DND-41 (cell line): ENCODE results near the gene SYNM.
"Not testable (repeated sequence)": the region's sequence is repeated elsewhere in the genome, so short reads cannot be mapped to it uniquely, and the experiment has no call there.

Experiments
- ATAC-seq: fragments of 200-7000 bp; cut with Tn5 transposase; 3 replicates; pipeline ENCODE4 v1.9.1; 2021; ENCODE audit warnings: low read depth; ENCODE audit not compliant: insufficient read depth
- DNase-seq: peaks from one replicate; pipeline ENCODE4 v3.0.0-alpha.2; 2020
- H2AFZ ChIP-seq: 2 replicates; pipeline ENCODE4 v1.6.0; 2012; ENCODE audit warnings: low read depth, low read length
- H3K27ac ChIP-seq: 2 replicates; pipeline ENCODE4 v1.5.1; 2012; ENCODE audit warnings: low read length, inconsistent platforms
- H3K27me3 ChIP-seq: fragments of 200-600 bp; sonication (generic); 2 replicates; pipeline ENCODE4 v1.6.0; 2012; ENCODE audit warnings: low read length, mild to moderate bottlenecking, inconsistent platforms; ENCODE audit not compliant: insufficient read depth, poor library complexity
- H3K36me3 ChIP-seq: 2 replicates; pipeline ENCODE4 v1.5.1; 2012; ENCODE audit warnings: low read length, inconsistent platforms; ENCODE audit not compliant: insufficient read depth
- H3K4me1 ChIP-seq: 2 replicates; pipeline ENCODE4 v1.5.1; 2012; ENCODE audit warnings: mild to moderate bottlenecking, low read length; ENCODE audit not compliant: insufficient read depth
- H3K4me2 ChIP-seq: 2 replicates; pipeline ENCODE4 v1.6.0; 2012; ENCODE audit warnings: mild to moderate bottlenecking, moderate library complexity, low read length, inconsistent platforms; ENCODE audit not compliant: insufficient read depth
- H3K4me3 ChIP-seq, 2 experiments: fragments of 200-600 bp in 1 of 2; shearing (Covaris generic) in 1 of 2; 2 replicates each; pipeline ENCODE4 v1.5.1; 2012 to 2016; ENCODE audit warnings: inconsistent platforms in 2 of 2, low read length in 2 of 2, mild to moderate bottlenecking in 2 of 2, low read depth in 1 of 2, moderate library complexity in 1 of 2
- H3K79me2 ChIP-seq: 2 replicates; pipeline ENCODE4 v1.6.0; 2012; ENCODE audit warnings: low read length, inconsistent platforms; ENCODE audit not compliant: insufficient read depth
- H3K9ac ChIP-seq: 2 replicates; pipeline ENCODE4 v1.6.0; 2012; ENCODE audit warnings: low read depth, mild to moderate bottlenecking, inconsistent platforms, low read length, moderate library complexity
- H3K9me3 ChIP-seq: 2 replicates; pipeline ENCODE4 v1.5.1; 2012; ENCODE audit warnings: low read length, moderate library complexity, mild to moderate bottlenecking, inconsistent platforms; ENCODE audit not compliant: insufficient read depth, severe bottlenecking
- H4K20me1 ChIP-seq: 2 replicates; pipeline ENCODE4 v1.6.0; 2012; ENCODE audit warnings: low read length; ENCODE audit not compliant: insufficient read depth
- CTCF ChIP-seq: IDR thresholded peaks from 2 replicates; pipeline ENCODE4 v1.5.1; 2012; ENCODE audit warnings: borderline replicate concordance, low read length, moderate library complexity, mild to moderate bottlenecking; ENCODE audit not compliant: poor library complexity, severe bottlenecking; ENCODE audit errors: extremely low read depth
- EZH2 ChIP-seq: IDR thresholded peaks from 3 replicates; pipeline ENCODE4 v1.6.1; 2012; ENCODE audit warnings: borderline replicate concordance, low read depth, mild to moderate bottlenecking, moderate library complexity, low read length, inconsistent platforms; ENCODE audit not compliant: severe bottlenecking

Gene SYNM

GRCh38 chr15:99073008-99073717 lies 31.7 kb upstream of the SYNM start:
- peaks cover 11% of the 10 kb centered on the region for H3K4me1 ChIP-seq
- H3K27me3 ChIP-seq: no peaks in the 10 kb centered on the region
- H3K27ac ChIP-seq: no peak overlapping the region
- H3K4me3 ChIP-seq: no peak overlapping the region
- no peak overlapping the region for H3K4me2 ChIP-seq
- H3K9ac ChIP-seq: no peak overlapping the region
- DNase-seq (no peak), ATAC-seq (no peak)
- H3K9me3 ChIP-seq: no peaks in the 10 kb centered on the region
- TF ChIP-seq CTCF: no peak
- no peaks in the 10 kb centered on the region; the same call in 1 of the 2 replicates for H3K79me2 ChIP-seq
- no peak overlapping the region for H2AFZ ChIP-seq
- H4K20me1 ChIP-seq: no peaks in the 10 kb centered on the region
- H3K36me3 ChIP-seq: no peaks in the 10 kb centered on the region

DNA sequence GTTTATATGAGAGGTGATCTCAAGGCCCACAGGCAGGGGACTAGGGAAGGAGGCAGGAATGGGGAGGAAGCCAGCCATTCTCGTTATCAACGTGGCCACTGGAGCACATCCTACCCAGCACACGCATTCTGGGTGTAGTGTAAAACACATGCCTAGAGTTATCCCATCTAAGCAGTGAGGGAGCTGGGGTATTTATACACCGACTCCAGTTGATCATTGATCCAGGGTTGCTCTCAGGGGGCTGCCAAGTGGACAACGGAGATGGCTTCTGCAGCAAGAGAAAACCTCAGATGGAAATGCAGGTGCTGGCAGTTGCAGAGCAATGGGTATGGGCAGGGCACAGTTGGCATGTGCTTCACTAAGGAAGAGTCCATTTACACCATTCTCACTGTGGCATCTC lies 30.4 kb upstream of the SYNM start:
- TF ChIP-seq CTCF: no peak
- no peak for TF ChIP-seq EZH2
- no peaks in the 10 kb centered on the region for H3K27me3 ChIP-seq

DNA sequence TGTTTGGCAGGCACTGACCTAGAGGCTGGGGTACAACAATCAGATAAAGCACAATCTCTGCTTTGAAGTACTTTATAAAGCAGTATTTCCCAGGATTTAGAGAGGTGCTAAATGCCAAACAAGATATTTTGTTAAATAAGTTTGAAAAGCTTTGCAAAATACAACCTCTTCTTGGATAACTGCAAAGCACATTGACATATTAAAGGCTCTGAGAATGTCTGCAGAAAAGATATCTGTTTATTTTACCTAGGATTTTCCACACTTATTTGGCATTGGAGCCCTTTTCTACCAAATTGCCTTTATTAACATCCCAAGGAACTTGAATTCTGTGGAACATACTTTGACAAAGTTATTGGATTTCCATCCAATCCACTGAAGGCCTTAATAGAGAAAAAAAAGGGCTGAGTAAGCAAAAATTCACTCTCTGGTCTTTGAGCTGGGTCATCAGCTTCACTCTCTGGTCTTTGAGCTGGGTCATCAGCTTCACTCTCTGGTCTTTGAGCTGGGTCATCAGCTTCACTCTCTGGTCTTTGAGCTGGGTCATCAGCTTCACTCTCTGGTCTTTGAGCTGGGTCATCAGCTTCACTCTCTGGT lies 29.7 kb upstream of the SYNM start:
- ATAC-seq, H4K20me1 ChIP-seq, H3K27me3 ChIP-seq, H3K27ac ChIP-seq, H3K4me3 ChIP-seq, H2AFZ ChIP-seq, H3K79me2 ChIP-seq, H3K36me3 ChIP-seq, H3K4me2 ChIP-seq, H3K9me3 ChIP-seq, H3K9ac ChIP-seq, DNase-seq: not testable (repeated sequence)
- H3K4me1 ChIP-seq: peaks cover 11% of the 10 kb centered on the region

More for the DNA sequence above, 30.4 kb upstream of the SYNM start:
- H2AFZ ChIP-seq: no peak overlapping the region
- H3K4me1 ChIP-seq: peaks cover 11% of the 10 kb centered on the region
- H3K36me3 ChIP-seq: no peaks in the 10 kb centered on the region
- H3K79me2 ChIP-seq: no peaks in the 10 kb centered on the region; the same call in 1 of the 2 replicates
- no peaks in the 10 kb centered on the region for H3K9me3 ChIP-seq
- no peak overlapping the region for H3K4me3 ChIP-seq
- no peak overlapping the region for H3K4me2 ChIP-seq
- DNase-seq: no peak
- H3K9ac ChIP-seq: no peak overlapping the region
- no peak overlapping the region for H3K27ac ChIP-seq
- no peaks in the 10 kb centered on the region for H4K20me1 ChIP-seq
- ATAC-seq: no peak

GRCh38 chr15:99076109-99076508 lies 28.8 kb upstream of the SYNM start:
- H3K79me2 ChIP-seq: no peaks in the 10 kb centered on the region; the same call in 1 of the 2 replicates
- H3K4me3 ChIP-seq: peak overlapping the region; percentile 13 to 56; a peak in 3 of 4 replicates
- no peaks in the 10 kb centered on the region for H3K9me3 ChIP-seq
- ATAC-seq (peak; percentile 48), DNase-seq (no peak)
- H3K9ac ChIP-seq: peak overlapping the region; percentile 55
- no peaks in the 10 kb centered on the region for H3K36me3 ChIP-seq
- H3K4me2 ChIP-seq: peak overlapping the region; percentile 64
- H4K20me1 ChIP-seq: no peaks in the 10 kb centered on the region
- H3K4me1 ChIP-seq: peaks cover 11% of the 10 kb centered on the region
- H2AFZ ChIP-seq: peak overlapping the region; percentile 68
- H3K27me3 ChIP-seq: no peaks in the 10 kb centered on the region
- TF ChIP-seq CTCF: no peak
- no peak for TF ChIP-seq EZH2
- peak overlapping the region; percentile 67; the same call in 1 of the 2 replicates for H3K27ac ChIP-seq
